HG02970 (cell line): Measurements from ENCODE around the gene PDE8A.

Experiments used
- ATAC-seq: cut with Tn5 transposase; IDR thresholded peaks from one replicate; pipeline ENCODE4 v1.9.1; 2021; ENCODE audit warnings: mild to moderate bottlenecking, moderate library complexity, moderate number of reproducible peaks; ENCODE audit not compliant: unreplicated experiment, low FRiP score

PDE8A gene

DNA sequence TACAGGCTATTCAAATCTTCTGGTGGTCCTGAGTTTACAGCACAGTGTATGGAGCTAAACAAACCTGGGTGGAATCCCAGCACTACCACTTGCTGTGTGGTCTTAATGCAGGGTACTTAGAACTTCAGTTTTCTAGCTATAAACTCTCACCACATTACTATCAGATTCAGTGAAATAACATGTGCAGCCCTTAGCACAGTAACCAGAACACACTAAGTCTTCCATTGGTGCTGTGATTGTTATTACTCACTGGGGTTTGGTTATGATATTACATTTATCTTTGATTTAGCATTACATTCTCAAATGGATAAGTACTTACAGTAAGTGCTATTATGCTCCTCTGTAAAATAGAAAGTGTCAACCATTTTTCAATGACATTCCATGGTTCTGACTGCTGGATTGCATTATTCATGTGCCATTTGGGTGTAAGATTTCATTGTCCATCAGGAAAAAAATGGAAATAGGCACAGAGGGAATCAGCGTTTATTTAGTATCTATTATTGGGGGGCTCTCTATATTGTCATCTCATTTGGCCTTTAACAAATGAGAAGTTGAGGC, 81.9 kb downstream of the PDE8A start:
- no peak for ATAC-seq

GRCh38 chr15:85064710-85065109, 83.1 kb downstream of the PDE8A start:
- ATAC-seq = no peak

DNA sequence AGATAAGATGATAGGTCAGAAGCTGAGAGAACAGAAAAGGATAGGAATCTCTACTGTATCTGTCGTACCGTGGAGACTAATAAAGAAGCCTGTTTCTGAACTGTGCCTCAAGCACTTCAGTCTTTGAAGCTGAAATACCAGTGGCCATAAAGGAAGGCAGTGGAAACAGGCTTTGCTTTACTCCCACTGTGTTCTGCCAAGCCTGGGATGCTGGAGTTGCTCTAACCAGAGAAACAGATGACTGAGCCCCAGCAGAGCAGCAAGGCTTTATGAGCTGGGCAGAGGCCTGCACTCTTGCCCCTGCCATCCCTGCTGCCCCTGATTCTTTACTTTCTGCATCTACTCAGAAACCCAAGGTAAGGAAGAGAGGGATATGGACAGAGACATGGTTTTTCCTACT, 89.4 kb downstream of the PDE8A start:
- no peak for ATAC-seq

GRCh38 chr15:85071504-85071903, 89.8 kb downstream of the PDE8A start:
- no peak for ATAC-seq

DNA sequence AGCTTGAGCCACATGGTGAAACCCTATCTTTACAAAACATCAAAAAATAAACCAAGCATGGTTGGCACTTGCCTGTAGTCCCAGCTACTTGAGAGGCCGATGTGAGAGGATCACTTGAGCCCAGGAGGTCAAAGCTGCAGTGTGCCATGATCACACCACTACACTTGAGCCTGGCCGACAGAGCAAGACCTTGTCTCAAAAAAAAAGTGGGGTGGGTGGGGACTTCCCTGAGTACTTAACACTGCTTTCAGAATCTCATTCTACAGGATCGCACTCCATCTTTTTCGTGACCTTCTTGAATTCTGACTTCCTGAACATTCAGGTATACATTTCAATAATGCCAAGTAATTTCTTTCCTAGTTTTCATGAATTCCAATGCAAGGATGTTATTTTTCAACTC, 91.3 kb downstream of the PDE8A start:
- ATAC-seq = no peak

DNA sequence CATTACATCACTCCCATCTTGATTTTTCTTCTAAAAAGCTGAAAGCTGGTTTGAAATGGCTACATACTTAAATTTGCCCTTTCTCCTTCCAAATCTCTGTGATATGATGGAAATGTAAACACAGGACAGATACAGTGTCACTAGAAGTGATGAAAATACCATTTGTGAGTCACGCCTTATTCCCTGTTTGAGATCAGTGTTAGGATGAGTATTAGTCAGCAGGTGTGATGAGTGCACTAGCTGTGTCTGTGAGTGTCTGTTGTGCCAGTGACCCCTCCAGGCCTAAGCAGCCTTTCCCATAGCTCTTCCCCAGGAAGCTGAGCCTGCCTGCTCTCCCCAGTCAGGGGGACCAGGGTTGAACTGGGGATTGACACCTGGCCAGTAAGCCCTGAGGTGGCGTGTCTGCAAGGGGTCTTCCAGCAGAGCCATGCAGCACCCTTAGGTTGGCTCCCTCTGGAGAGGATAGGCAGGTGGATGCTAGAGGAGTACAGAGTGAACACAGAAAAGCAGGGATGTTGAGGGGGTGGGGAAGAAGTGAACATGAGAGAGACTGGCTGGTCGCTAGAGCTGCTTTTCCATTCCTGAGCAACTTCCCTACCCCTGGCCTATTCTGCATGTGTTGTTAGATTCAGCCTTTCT, 92.0 kb downstream of the PDE8A start:
- ATAC-seq = no peak

DNA sequence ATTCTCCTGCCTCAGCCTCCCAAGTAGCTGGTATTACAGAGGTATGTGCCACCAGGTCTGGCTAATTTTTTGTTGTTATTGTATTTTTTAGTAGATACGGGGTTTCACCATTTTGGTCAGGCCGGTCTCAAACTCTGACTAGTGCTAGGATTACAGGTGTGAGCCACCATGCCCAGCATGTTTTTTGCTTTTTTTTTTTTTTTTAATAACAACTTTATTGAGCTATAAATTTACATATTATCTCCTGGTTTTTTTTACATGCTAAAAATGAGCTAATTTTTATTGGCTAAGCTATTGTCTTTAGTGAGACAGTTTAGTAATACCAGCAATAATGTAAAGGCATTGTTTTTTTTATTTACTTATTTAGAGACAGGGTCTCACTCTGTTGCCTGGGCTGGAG, 105.2 kb downstream of the PDE8A start:
- ATAC-seq = no peak

GRCh38 chr15:85088300-85088699, 106.6 kb downstream of the PDE8A start:
- ATAC-seq = no peak

DNA sequence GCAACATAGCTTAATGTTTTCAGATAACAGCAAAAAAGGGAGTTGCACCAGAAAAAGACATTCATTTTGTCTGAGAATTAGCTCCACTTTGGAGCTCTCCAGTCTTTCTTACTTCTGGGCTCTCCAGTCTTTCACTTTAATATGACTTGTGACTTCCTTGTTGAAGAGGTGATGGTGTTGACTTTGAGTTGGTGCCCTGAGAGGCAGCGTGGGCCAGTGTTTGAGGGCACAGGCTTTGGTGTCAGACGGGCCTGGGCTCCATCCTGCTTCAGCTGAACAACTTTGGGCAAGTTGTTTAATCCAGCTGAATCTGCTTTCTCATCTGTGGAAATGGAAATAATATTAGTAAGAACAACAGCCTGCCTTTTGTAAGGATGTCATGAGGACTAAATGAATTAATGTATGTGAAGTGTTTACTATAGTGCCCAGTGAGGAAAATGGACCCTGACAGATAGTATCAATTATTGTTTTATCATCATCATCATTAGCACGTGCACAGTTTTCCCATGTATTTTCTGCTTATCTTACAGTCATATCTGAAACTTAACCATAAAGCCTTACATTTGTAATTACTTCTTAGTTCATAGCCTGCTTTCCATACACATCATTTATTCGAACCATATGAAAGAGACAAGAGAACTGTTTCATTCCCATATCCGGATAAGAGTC, 108.4 kb downstream of the PDE8A start:
- no peak for ATAC-seq

- ATAC-seq = no peak
Measured at GRCh38 chr15:85091990-85092389, 110.3 kb downstream of the PDE8A start.

GRCh38 chr15:85094685-85095084, 113.0 kb downstream of the PDE8A start:
- ATAC-seq = no peak

DNA sequence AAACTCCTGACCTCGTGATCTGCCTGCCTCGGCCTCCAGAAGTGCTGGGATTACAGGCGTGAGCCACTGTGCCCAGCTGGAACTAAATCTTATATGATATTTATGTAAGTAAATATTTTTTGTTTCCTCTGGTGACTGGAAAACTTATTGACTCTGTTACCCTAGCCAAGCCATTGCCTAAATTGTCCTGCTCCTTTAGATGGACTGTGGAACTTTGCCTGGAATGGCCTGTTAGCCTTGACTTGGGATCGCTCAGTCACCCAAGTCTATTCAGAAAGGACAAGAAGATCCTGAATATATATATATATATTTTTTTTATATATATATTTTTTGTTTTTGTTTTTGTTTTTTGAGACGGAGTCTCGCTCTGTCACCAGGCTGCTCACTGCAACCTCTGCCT, 113.9 kb downstream of the PDE8A start:
- no peak for ATAC-seq

GRCh38 chr15:85097250-85097649, 115.6 kb downstream of the PDE8A start:
- ATAC-seq = no peak

- no peak for ATAC-seq
Measured at GRCh38 chr15:85097725-85098124, 116.1 kb downstream of the PDE8A start.

- no peak for ATAC-seq
Measured at GRCh38 chr15:85099195-85099803, 117.6 kb downstream of the PDE8A start.

DNA sequence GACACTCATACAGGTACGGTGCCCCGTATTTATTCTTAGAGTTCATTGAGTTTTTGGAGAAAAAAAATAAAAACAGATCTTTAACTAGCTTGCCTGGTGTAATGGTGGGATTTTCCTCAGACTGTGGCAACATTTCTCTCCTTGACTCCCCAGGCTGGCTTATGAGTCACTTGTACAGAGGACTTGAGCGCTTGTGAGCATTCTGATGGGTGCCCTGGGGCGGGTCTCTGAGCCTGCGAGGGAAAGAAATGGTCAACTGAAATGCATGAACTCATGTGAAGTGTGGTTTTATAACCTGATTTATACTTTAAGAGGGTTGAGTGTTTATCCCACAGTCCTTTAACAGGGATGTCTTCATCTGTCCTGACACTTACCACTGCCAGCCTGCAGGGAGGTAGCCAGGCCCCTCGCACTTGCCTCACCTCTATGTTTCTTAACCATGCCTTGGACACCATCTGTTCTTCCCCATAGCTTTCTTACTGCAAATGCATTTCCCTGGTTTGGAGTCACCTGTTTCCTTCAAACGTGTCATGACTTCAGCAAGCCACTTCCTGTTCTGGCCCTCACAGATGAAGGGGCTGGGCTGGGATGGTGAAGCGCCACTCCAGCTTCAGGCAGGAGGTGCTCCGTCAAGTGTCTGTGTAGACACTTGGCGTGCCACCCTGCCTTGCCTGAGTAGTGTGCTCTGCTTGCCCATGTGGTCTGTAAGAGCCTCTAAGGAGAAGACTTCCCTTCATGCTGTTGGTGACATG, 118.7 kb downstream of the PDE8A start:
- no peak for ATAC-seq

GRCh38 chr15:85104584-85104983, 122.9 kb downstream of the PDE8A start:
- ATAC-seq = no peak

- no peak for ATAC-seq
Measured at GRCh38 chr15:85108136-85108535, 126.5 kb downstream of the PDE8A start.

GRCh38 chr15:85109333-85109732, 127.7 kb downstream of the PDE8A start:
- no peak for ATAC-seq

DNA sequence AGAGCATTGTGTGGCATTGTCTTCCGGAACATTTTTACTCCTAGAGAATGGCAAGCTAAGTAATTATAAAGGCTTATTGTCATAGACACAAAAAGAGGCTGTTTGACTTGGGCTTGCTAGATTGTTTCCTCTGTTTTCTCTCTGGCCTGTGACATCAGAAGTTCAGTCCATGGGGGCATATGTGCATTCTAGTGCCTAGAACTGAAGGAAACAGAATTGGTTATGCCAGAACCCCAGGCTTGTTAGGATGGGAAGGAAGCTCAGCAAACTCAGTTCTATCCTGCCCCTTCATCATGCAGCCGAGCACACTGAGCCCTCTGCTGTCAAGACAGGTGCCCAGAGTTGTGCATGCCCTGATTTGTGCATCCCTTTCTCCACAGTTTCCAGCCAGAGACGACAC, 131.3 kb downstream of the PDE8A start:
- no peak for ATAC-seq

DNA sequence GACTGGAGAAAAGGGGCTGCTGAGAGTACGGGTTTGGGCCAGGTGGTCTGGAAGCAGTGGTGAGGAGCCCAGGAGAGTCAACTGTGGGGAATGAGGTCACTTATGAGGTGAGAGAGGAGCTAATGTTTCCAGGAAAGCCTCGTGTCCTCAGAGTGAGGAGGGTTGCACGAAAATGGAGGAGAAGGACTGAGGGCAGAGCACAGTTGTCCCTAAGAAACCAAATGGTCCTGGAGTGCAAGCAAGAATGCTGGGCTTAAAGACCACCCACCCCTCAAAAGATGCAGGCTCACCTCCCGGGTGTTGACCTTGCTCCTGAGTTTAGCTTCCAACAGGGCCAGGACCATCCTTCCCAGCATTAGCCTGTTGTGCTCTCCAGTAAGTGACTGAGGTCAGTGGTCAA, 133.2 kb downstream of the PDE8A start:
- ATAC-seq = no peak
